Measurements from ENCODE around the gene SLC4A2.

DNA sequence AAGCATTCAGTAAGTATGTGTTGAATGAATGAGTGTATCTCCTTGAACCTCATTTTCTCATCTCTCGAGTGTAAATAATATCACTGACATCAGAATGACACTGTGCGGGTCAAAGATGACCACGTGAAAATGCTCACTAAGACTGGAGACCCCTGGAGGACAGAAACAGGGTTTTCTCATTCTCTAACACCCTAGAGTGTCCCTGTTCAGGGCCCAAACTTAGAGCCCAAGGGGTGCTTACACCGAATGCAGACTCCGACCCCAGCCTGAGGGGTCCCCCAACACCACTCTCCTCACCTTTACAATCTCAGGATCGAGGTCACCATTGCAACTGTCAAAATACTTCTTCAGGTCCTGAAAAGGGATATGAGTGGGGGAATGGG is 3.1 kb upstream of the SLC4A2 start:
- TF ChIP-seq, protein P1, sequence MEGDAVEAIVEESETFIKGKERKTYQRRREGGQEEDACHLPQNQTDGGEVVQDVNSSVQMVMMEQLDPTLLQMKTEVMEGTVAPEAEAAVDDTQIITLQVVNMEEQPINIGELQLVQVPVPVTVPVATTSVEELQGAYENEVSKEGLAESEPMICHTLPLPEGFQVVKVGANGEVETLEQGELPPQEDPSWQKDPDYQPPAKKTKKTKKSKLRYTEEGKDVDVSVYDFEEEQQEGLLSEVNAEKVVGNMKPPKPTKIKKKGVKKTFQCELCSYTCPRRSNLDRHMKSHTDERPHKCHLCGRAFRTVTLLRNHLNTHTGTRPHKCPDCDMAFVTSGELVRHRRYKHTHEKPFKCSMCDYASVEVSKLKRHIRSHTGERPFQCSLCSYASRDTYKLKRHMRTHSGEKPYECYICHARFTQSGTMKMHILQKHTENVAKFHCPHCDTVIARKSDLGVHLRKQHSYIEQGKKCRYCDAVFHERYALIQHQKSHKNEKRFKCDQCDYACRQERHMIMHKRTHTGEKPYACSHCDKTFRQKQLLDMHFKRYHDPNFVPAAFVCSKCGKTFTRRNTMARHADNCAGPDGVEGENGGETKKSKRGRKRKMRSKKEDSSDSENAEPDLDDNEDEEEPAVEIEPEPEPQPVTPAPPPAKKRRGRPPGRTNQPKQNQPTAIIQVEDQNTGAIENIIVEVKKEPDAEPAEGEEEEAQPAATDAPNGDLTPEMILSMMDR (conservative IDR thresholded peaks at IDR 0.05; ENCODE audit: low read length), result peak; percentile 22; the same call in 1 of the 2 replicates
- no peak for TF ChIP-seq EZH2phosphoT487 (IDR thresholded peaks at IDR 0.05; ENCODE audit: borderline replicate concordance)

Data from Loucy (cell line).